Stimulated activated CD4-positive, alpha-beta T cell treated with anti-CD3 and anti-CD28 coated beads, Interleukin-15, amount 100 ng/mL, for 48 hours (primary cell): ENCODE data around the gene BLTP1.

ENCODE experiments used
- DNase-seq, 2 donors: peaks; one replicate each; pipeline ENCODE4 v3.0.0-alpha.2; 2020; ENCODE audit warnings: low read depth in 2 of 2

The BLTP1 gene

DNA sequence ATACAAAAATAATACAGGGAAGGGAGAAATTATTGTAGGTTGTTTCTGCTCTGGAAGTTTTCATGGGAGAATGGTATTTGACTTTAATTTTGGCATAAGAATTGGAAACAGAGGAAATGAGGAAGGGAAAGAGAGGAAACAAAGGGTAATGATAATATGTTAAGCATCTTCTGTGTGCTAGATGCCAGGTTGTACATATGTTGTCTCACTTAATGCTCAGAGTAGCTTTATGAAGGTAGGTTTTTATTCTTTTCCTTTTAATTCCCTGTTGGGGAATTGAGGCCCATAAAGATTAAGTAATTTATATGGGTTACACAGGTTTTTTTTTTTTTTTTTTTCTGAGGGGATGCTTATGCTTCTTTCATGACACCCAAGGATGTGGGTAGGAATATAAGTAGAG is 19.2 kb downstream of the BLTP1 start:
- no peak for DNase-seq

DNA sequence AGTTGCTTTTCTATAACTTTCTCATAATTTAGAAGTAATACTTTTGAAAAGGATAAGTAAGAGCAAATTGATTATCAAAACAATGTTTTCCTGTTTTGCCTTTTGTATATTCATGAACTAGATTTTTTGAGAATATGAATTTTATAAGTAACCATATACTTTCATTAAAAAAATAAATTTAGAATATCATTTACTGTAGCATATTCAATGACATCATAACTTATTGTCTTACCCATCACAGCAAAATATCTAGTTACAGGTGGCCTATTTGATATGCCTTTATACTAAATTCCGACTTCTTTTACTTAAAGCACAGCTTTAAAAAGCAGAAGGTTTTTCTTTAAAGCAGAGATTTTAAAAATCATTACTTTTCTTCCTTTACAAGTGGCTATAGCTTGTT is 20.1 kb downstream of the BLTP1 start:
- no peak for DNase-seq

DNA sequence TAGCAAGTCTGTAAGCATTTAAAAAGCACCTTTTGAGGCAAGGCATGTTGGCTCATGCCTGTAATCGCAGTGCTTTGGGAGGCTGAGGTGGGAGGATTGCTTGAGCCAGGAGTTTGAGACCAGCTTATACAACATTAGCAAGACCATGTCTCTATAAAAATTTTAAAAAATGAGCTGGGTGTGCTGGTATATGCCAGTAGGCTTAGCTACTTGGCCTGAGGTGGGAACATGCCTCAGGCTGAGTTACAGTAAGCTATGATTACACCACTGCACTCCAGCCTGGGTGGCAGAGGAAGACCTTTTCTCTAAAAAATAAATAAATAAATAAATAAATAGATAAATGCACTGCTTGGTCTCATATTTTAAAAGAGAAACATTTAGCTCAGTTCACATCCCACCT is 26.8 kb downstream of the BLTP1 start:
- DNase-seq: no peak

DNA sequence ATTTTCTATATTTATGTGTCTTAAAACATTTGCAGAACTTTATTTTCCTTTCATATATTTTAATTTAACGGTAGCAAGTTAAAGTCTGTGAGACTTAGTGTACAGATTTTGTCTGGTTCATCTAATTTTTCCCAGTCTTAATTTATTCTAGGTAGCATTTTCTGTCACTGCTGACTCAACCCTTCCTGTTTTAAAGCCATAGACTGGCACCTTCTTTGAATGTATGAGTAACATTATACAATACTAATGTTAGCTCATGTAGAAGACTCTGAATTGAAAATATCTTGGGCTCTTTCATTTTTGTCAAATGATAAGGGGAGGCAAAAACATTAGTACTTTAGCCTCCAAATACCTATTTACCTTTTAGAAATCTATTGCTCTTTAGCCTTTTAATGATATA is 43.6 kb downstream of the BLTP1 start:
- no peak for DNase-seq
